ENCODE data around the gene PLCH1. TPM values are rescaled to one million over a fixed set of nuclear protein-coding genes. Genes with fewer than 3 reads are reported as not detected.
"Not testable (repeated sequence)": the region's sequence is repeated elsewhere in the genome, so short reads cannot be mapped to it uniquely, and the experiment has no call there.

PLCH1 gene
- total and polyA plus RNA-seq, 2 experiments from 2014 or later: 2.6 to 5.8 TPM

GRCh38 chr3:155639462-155640055 is 105.3 kb downstream of the PLCH1 start:
- H3K9me2 ChIP-seq (replicated peaks; ENCODE audit: insufficient read depth): no peaks in the 10 kb centered on the region
- H3K27me3 ChIP-seq: no peaks in the 10 kb centered on the region
- H3K4me2 ChIP-seq: no peak overlapping the region
- H3K4me1 ChIP-seq (ENCODE audit: insufficient read depth): no peaks in the 10 kb centered on the region
- 79% methylated on average over 4 of the region's 4 CpGs for WGBS (ENCODE audit: low lambda C conversion rate, missing lambda C conversion rate)
- H2AFZ ChIP-seq: no peak overlapping the region
- H3K4me3 ChIP-seq: no peak overlapping the region
- H3K9me3 ChIP-seq (ENCODE audit: low read depth): no peaks in the 10 kb centered on the region
- H3K36me3 ChIP-seq (replicated peaks; ENCODE audit: insufficient read depth, low read depth): no peaks in the 10 kb centered on the region
- TF ChIP-seq, protein P1, sequence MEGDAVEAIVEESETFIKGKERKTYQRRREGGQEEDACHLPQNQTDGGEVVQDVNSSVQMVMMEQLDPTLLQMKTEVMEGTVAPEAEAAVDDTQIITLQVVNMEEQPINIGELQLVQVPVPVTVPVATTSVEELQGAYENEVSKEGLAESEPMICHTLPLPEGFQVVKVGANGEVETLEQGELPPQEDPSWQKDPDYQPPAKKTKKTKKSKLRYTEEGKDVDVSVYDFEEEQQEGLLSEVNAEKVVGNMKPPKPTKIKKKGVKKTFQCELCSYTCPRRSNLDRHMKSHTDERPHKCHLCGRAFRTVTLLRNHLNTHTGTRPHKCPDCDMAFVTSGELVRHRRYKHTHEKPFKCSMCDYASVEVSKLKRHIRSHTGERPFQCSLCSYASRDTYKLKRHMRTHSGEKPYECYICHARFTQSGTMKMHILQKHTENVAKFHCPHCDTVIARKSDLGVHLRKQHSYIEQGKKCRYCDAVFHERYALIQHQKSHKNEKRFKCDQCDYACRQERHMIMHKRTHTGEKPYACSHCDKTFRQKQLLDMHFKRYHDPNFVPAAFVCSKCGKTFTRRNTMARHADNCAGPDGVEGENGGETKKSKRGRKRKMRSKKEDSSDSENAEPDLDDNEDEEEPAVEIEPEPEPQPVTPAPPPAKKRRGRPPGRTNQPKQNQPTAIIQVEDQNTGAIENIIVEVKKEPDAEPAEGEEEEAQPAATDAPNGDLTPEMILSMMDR (IDR thresholded peaks at IDR 0.05; ENCODE audit: poor library complexity): no peak
- no peak for TF ChIP-seq EZH2phosphoT487 (IDR thresholded peaks at IDR 0.05; ENCODE audit: low read depth, severe bottlenecking, unreplicated experiment)
- TF ChIP-seq EZH2 (IDR thresholded peaks at IDR 0.05; ENCODE audit: borderline replicate concordance): no peak
- DNase-seq (ENCODE audit: low spot score): no peak
- H3K79me2 ChIP-seq: no peaks in the 10 kb centered on the region
- no peak overlapping the region for H3K27ac ChIP-seq
- no peaks in the 10 kb centered on the region for H4K20me1 ChIP-seq (ENCODE audit: insufficient read depth, poor library complexity, severe bottlenecking)

- not testable (repeated sequence) for H3K4me1 ChIP-seq (ENCODE audit: insufficient read depth); H3K79me2 ChIP-seq; H3K9me2 ChIP-seq (replicated peaks; ENCODE audit: insufficient read depth); H2AFZ ChIP-seq; DNase-seq (ENCODE audit: low spot score); H3K36me3 ChIP-seq (replicated peaks; ENCODE audit: insufficient read depth, low read depth); H3K9me3 ChIP-seq (ENCODE audit: low read depth); H3K27me3 ChIP-seq; H3K4me2 ChIP-seq; H4K20me1 ChIP-seq (ENCODE audit: insufficient read depth, poor library complexity, severe bottlenecking); H3K27ac ChIP-seq; H3K4me3 ChIP-seq
Observed at GRCh38 chr3:155638461-155638860, 106.4 kb downstream of the PLCH1 start.

- no peak for DNase-seq (ENCODE audit: low spot score)
- H3K36me3 ChIP-seq (replicated peaks; ENCODE audit: insufficient read depth, low read depth): no peaks in the 10 kb centered on the region
- no peaks in the 10 kb centered on the region for H3K9me3 ChIP-seq (ENCODE audit: low read depth)
- WGBS (ENCODE audit: low lambda C conversion rate, missing lambda C conversion rate): 85% methylated on average over 2 of the region's 2 CpGs
- no peaks in the 10 kb centered on the region for H3K4me1 ChIP-seq (ENCODE audit: insufficient read depth)
- no peak overlapping the region for H3K4me2 ChIP-seq
- H3K27ac ChIP-seq: no peak overlapping the region
- no peak overlapping the region for H3K4me3 ChIP-seq
- H3K9me2 ChIP-seq (replicated peaks; ENCODE audit: insufficient read depth): no peaks in the 10 kb centered on the region
- no peaks in the 10 kb centered on the region for H4K20me1 ChIP-seq (ENCODE audit: insufficient read depth, poor library complexity, severe bottlenecking)
- TF ChIP-seq, protein P1 (IDR thresholded peaks at IDR 0.05; ENCODE audit: poor library complexity): no peak
- no peak for TF ChIP-seq EZH2phosphoT487 (IDR thresholded peaks at IDR 0.05; ENCODE audit: low read depth, severe bottlenecking, unreplicated experiment)
- TF ChIP-seq EZH2 (IDR thresholded peaks at IDR 0.05; ENCODE audit: borderline replicate concordance): no peak
- H2AFZ ChIP-seq: no peak overlapping the region
- no peaks in the 10 kb centered on the region for H3K27me3 ChIP-seq
- no peaks in the 10 kb centered on the region for H3K79me2 ChIP-seq
Observed at GRCh38 chr3:155637567-155637966, 107.3 kb downstream of the PLCH1 start.

GRCh38 chr3:155635056-155635455 is 109.8 kb downstream of the PLCH1 start:
- Histone ChIP-seq H3K27me3 (no peaks in the 10 kb centered on the region), H3K36me3 (replicated peaks; ENCODE audit: insufficient read depth, low read depth) (no peaks in the 10 kb centered on the region), H3K4me2 (no peak overlapping the region), H3K27ac (no peak overlapping the region), H3K4me3 (no peak overlapping the region), H3K9me2 (replicated peaks; ENCODE audit: insufficient read depth) (no peaks in the 10 kb centered on the region), H3K9me3 (ENCODE audit: low read depth) (no peaks in the 10 kb centered on the region), H4K20me1 (ENCODE audit: insufficient read depth, poor library complexity, severe bottlenecking) (no peaks in the 10 kb centered on the region), H3K79me2 (no peaks in the 10 kb centered on the region), H2AFZ (no peak overlapping the region), H3K4me1 (ENCODE audit: insufficient read depth) (no peaks in the 10 kb centered on the region)
- WGBS (ENCODE audit: low lambda C conversion rate, missing lambda C conversion rate): 82% methylated on average over 1 of the region's 1 CpG
- DNase-seq (ENCODE audit: low spot score): no peak
- TF ChIP-seq, protein P1 (IDR thresholded peaks at IDR 0.05; ENCODE audit: poor library complexity): no peak
- no peak for TF ChIP-seq EZH2phosphoT487 (IDR thresholded peaks at IDR 0.05; ENCODE audit: low read depth, severe bottlenecking, unreplicated experiment)
- TF ChIP-seq EZH2 (IDR thresholded peaks at IDR 0.05; ENCODE audit: borderline replicate concordance): no peak

All from hepatocyte (in vitro differentiated cells).